CD4-positive, alpha-beta T cell treated with Interleukin-4 for 4 hours (primary cell): ENCODE results near the gene YLPM1.
A peak's percentile ranks its signal among the peaks of the same experiment; 100 is the strongest.

Experiments
- DNase-seq: peaks from one replicate; pipeline ENCODE4 v3.0.0-alpha.2; 2020

YLPM1 gene

GRCh38 chr14:74846168-74846567, 83.1 kb downstream of the YLPM1 start:
- no peak for DNase-seq

- no peak for DNase-seq
Measured at GRCh38 chr14:74846968-74847665, 84.0 kb downstream of the YLPM1 start.

- DNase-seq, result no peak
Measured at GRCh38 chr14:74848768-74849167, 85.7 kb downstream of the YLPM1 start.

- no peak for DNase-seq
Measured at GRCh38 chr14:74852922-74853530, 89.9 kb downstream of the YLPM1 start.

GRCh38 chr14:74853581-74853980, 90.5 kb downstream of the YLPM1 start:
- no peak for DNase-seq

GRCh38 chr14:74855021-74855420, 91.9 kb downstream of the YLPM1 start:
- DNase-seq, result no peak

- DNase-seq, result no peak
Measured at GRCh38 chr14:74855945-74856344, 92.8 kb downstream of the YLPM1 start.

GRCh38 chr14:74856366-74856765, 93.2 kb downstream of the YLPM1 start:
- DNase-seq, result no peak

- DNase-seq, result no peak
Measured at GRCh38 chr14:74858022-74858421, 94.9 kb downstream of the YLPM1 start.

GRCh38 chr14:74859757-74860552, 96.8 kb downstream of the YLPM1 start:
- DNase-seq, result no peak

GRCh38 chr14:74860899-74861733, 98.0 kb downstream of the YLPM1 start:
- peak; percentile 87 for DNase-seq

GRCh38 chr14:74861734-74862090, 98.6 kb downstream of the YLPM1 start:
- no peak for DNase-seq

GRCh38 chr14:74863274-74863673, 100.2 kb downstream of the YLPM1 start:
- DNase-seq, result no peak

- no peak for DNase-seq
Measured at GRCh38 chr14:74864198-74864597, 101.1 kb downstream of the YLPM1 start.

GRCh38 chr14:74865156-74865555, 102.0 kb downstream of the YLPM1 start:
- DNase-seq, result no peak

GRCh38 chr14:74866708-74867389, 103.7 kb downstream of the YLPM1 start:
- DNase-seq, result no peak

GRCh38 chr14:74867673-74868072, 104.6 kb downstream of the YLPM1 start:
- DNase-seq, result peak; percentile 43

GRCh38 chr14:74868739-74869138, 105.6 kb downstream of the YLPM1 start:
- DNase-seq, result no peak

- no peak for DNase-seq
Measured at GRCh38 chr14:74871819-74872218, 108.7 kb downstream of the YLPM1 start.

GRCh38 chr14:74875204-74875603, 112.1 kb downstream of the YLPM1 start:
- no peak for DNase-seq

- DNase-seq, result no peak
Measured at GRCh38 chr14:74875941-74876913, 113.1 kb downstream of the YLPM1 start, which contains the start of gene PROX2. Gene PROX2, minus strand, starts transcription at chr14:74876145. Its CDS starts 12,311 bp downstream, at chr14:74863834.
